ENCODE measurements around the gene SUFU. TPM values are rescaled to one million over a fixed set of nuclear protein-coding genes. Genes with fewer than 3 reads are reported as not detected.

SUFU gene
- total RNA-seq, 1 experiment from 2014 or later: 5.9 TPM

- Histone ChIP-seq H3K4me3 (ENCODE audit: low read length) (no peak overlapping the region), H3K27ac (ENCODE audit: low read length) (no peak overlapping the region)
- DNase-seq: no peak
Observed at GRCh38 chr10:102473445-102474331, 30.1 kb upstream of the SUFU start.

GRCh38 chr10:102475451-102476040, 28.2 kb upstream of the SUFU start:
- H3K4me3 ChIP-seq (ENCODE audit: low read length): no peak overlapping the region
- no peak overlapping the region for H3K9ac ChIP-seq (ENCODE audit: low read length)
- H4K20me1 ChIP-seq (ENCODE audit: insufficient read depth, low read depth, low read length): 0 out of 2 replicates have a peak, but pooled peaks cover 3% of the 10 kb centered on the region
- no peaks in the 10 kb centered on the region for H3K79me2 ChIP-seq (ENCODE audit: low read length)
- H3K9me3 ChIP-seq (ENCODE audit: low read length): no peaks in the 10 kb centered on the region
- no peaks in the 10 kb centered on the region for H3K9me2 ChIP-seq (replicated peaks; ENCODE audit: insufficient read depth, low read length)
- no peaks in the 10 kb centered on the region for H3K4me1 ChIP-seq (ENCODE audit: low read length)
- peaks cover 7% of the 10 kb centered on the region; the same call in 1 of the 2 replicates for H3K36me3 ChIP-seq (ENCODE audit: insufficient read depth, low read length)
- H3K27ac ChIP-seq (ENCODE audit: low read length): no peak overlapping the region
- H3K4me2 ChIP-seq (ENCODE audit: low read depth, low read length, poor library complexity, severe bottlenecking): no peak overlapping the region
- no peaks in the 10 kb centered on the region for H3K27me3 ChIP-seq (ENCODE audit: low read length)
- no peak overlapping the region for H2AFZ ChIP-seq (ENCODE audit: low read length)
- no peak for DNase-seq

More at GRCh38 chr10:102473445-102474331, 30.1 kb upstream of the SUFU start:
- H3K9ac ChIP-seq (ENCODE audit: low read length): no peak overlapping the region
- H3K4me2 ChIP-seq (ENCODE audit: low read depth, low read length, poor library complexity, severe bottlenecking): no peak overlapping the region
- no peaks in the 10 kb centered on the region for H3K4me1 ChIP-seq (ENCODE audit: low read length)
- H3K36me3 ChIP-seq (ENCODE audit: insufficient read depth, low read length): 0 out of 2 replicates have a peak, but pooled peaks cover 1% of the 10 kb centered on the region
- no peaks in the 10 kb centered on the region for H3K9me2 ChIP-seq (replicated peaks; ENCODE audit: insufficient read depth, low read length)
- H4K20me1 ChIP-seq (ENCODE audit: insufficient read depth, low read depth, low read length): no peaks in the 10 kb centered on the region
- no peaks in the 10 kb centered on the region for H3K79me2 ChIP-seq (ENCODE audit: low read length)
- no peaks in the 10 kb centered on the region for H3K27me3 ChIP-seq (ENCODE audit: low read length)
- H3K9me3 ChIP-seq (ENCODE audit: low read length): no peaks in the 10 kb centered on the region
- no peak overlapping the region for H2AFZ ChIP-seq (ENCODE audit: low read length)

GRCh38 chr10:102476466-102477141, 27.2 kb upstream of the SUFU start:
- DNase-seq: no peak
- H3K9ac ChIP-seq (ENCODE audit: low read length): no peak overlapping the region
- no peaks in the 10 kb centered on the region for H3K27me3 ChIP-seq (ENCODE audit: low read length)
- no peaks in the 10 kb centered on the region for H3K9me3 ChIP-seq (ENCODE audit: low read length)
- peaks cover 10% of the 10 kb centered on the region for H3K4me1 ChIP-seq (ENCODE audit: low read length)
- H3K27ac ChIP-seq (ENCODE audit: low read length): no peak overlapping the region
- no peak overlapping the region for H3K4me3 ChIP-seq (ENCODE audit: low read length)
- no peaks in the 10 kb centered on the region for H3K79me2 ChIP-seq (ENCODE audit: low read length)
- 0 out of 2 replicates have a peak, but pooled peaks cover 3% of the 10 kb centered on the region for H4K20me1 ChIP-seq (ENCODE audit: insufficient read depth, low read depth, low read length)
- H3K36me3 ChIP-seq (ENCODE audit: insufficient read depth, low read length): peaks cover 8% of the 10 kb centered on the region; the same call in 1 of the 2 replicates
- no peaks in the 10 kb centered on the region for H3K9me2 ChIP-seq (replicated peaks; ENCODE audit: insufficient read depth, low read length)
- no peak overlapping the region for H2AFZ ChIP-seq (ENCODE audit: low read length)
- no peak overlapping the region for H3K4me2 ChIP-seq (ENCODE audit: low read depth, low read length, poor library complexity, severe bottlenecking)

- H3K9me3 ChIP-seq (ENCODE audit: low read length): no peaks in the 10 kb centered on the region
- no peaks in the 10 kb centered on the region for H3K9me2 ChIP-seq (replicated peaks; ENCODE audit: insufficient read depth, low read length)
- H3K4me1 ChIP-seq (ENCODE audit: low read length): peaks cover 12% of the 10 kb centered on the region
- H3K27me3 ChIP-seq (ENCODE audit: low read length): no peaks in the 10 kb centered on the region
- H3K4me2 ChIP-seq (ENCODE audit: low read depth, low read length, poor library complexity, severe bottlenecking): no peak overlapping the region
- H4K20me1 ChIP-seq (ENCODE audit: insufficient read depth, low read depth, low read length): 0 out of 2 replicates have a peak, but pooled peaks cover 3% of the 10 kb centered on the region
- no peaks in the 10 kb centered on the region for H3K79me2 ChIP-seq (ENCODE audit: low read length)
- no peak overlapping the region for H3K9ac ChIP-seq (ENCODE audit: low read length)
- peaks cover 25% of the 10 kb centered on the region; the same call in 1 of the 2 replicates for H3K36me3 ChIP-seq (ENCODE audit: insufficient read depth, low read length)
- no peak overlapping the region for H2AFZ ChIP-seq (ENCODE audit: low read length)
- H3K27ac ChIP-seq (ENCODE audit: low read length): no peak overlapping the region
- H3K4me3 ChIP-seq (ENCODE audit: low read length): no peak overlapping the region
- DNase-seq: no peak
Observed at GRCh38 chr10:102479651-102480050, 24.1 kb upstream of the SUFU start.

GRCh38 chr10:102480396-102480795, 23.4 kb upstream of the SUFU start:
- H3K4me1 ChIP-seq (ENCODE audit: low read length): peaks cover 12% of the 10 kb centered on the region
- H3K27ac ChIP-seq (ENCODE audit: low read length): no peak overlapping the region
- no peak overlapping the region for H2AFZ ChIP-seq (ENCODE audit: low read length)
- H3K9me3 ChIP-seq (ENCODE audit: low read length): no peaks in the 10 kb centered on the region
- H3K9ac ChIP-seq (ENCODE audit: low read length): no peak overlapping the region
- H3K9me2 ChIP-seq (replicated peaks; ENCODE audit: insufficient read depth, low read length): no peaks in the 10 kb centered on the region
- no peaks in the 10 kb centered on the region for H3K27me3 ChIP-seq (ENCODE audit: low read length)
- no peak for DNase-seq
- H3K4me3 ChIP-seq (ENCODE audit: low read length): no peak overlapping the region
- no peaks in the 10 kb centered on the region for H3K79me2 ChIP-seq (ENCODE audit: low read length)
- no peak overlapping the region for H3K4me2 ChIP-seq (ENCODE audit: low read depth, low read length, poor library complexity, severe bottlenecking)
- 0 out of 2 replicates have a peak, but pooled peaks cover 3% of the 10 kb centered on the region for H4K20me1 ChIP-seq (ENCODE audit: insufficient read depth, low read depth, low read length)
- peaks cover 26% of the 10 kb centered on the region; the same call in 1 of the 2 replicates for H3K36me3 ChIP-seq (ENCODE audit: insufficient read depth, low read length)

GRCh38 chr10:102484021-102484420, 19.8 kb upstream of the SUFU start:
- H3K4me1 ChIP-seq (ENCODE audit: low read length): peaks cover 12% of the 10 kb centered on the region
- H3K36me3 ChIP-seq (ENCODE audit: insufficient read depth, low read length): peaks cover 43% of the 10 kb centered on the region
- no peak for DNase-seq
- no peak overlapping the region for H3K4me2 ChIP-seq (ENCODE audit: low read depth, low read length, poor library complexity, severe bottlenecking)
- no peak overlapping the region for H3K4me3 ChIP-seq (ENCODE audit: low read length)
- H3K27me3 ChIP-seq (ENCODE audit: low read length): no peaks in the 10 kb centered on the region
- H3K9ac ChIP-seq (ENCODE audit: low read length): no peak overlapping the region
- no peak overlapping the region for H3K27ac ChIP-seq (ENCODE audit: low read length)
- no peak overlapping the region for H2AFZ ChIP-seq (ENCODE audit: low read length)
- 0 out of 2 replicates have a peak, but pooled peaks cover 3% of the 10 kb centered on the region for H4K20me1 ChIP-seq (ENCODE audit: insufficient read depth, low read depth, low read length)
- no peaks in the 10 kb centered on the region for H3K9me3 ChIP-seq (ENCODE audit: low read length)
- H3K9me2 ChIP-seq (replicated peaks; ENCODE audit: insufficient read depth, low read length): no peaks in the 10 kb centered on the region
- H3K79me2 ChIP-seq (ENCODE audit: low read length): no peaks in the 10 kb centered on the region

- no peak for DNase-seq
- Histone ChIP-seq H3K4me1 (ENCODE audit: low read length) (peaks cover 12% of the 10 kb centered on the region), H3K9ac (ENCODE audit: low read length) (no peak overlapping the region), H2AFZ (ENCODE audit: low read length) (no peak overlapping the region), H3K4me3 (ENCODE audit: low read length) (no peak overlapping the region), H4K20me1 (ENCODE audit: insufficient read depth, low read depth, low read length) (no peaks in the 10 kb centered on the region), H3K4me2 (ENCODE audit: low read depth, low read length, poor library complexity, severe bottlenecking) (no peak overlapping the region), H3K79me2 (ENCODE audit: low read length) (no peaks in the 10 kb centered on the region), H3K9me2 (replicated peaks; ENCODE audit: insufficient read depth, low read length) (no peaks in the 10 kb centered on the region), H3K27me3 (ENCODE audit: low read length) (no peaks in the 10 kb centered on the region), H3K9me3 (ENCODE audit: low read length) (no peaks in the 10 kb centered on the region), H3K36me3 (ENCODE audit: insufficient read depth, low read length) (peaks cover 43% of the 10 kb centered on the region), H3K27ac (ENCODE audit: low read length) (no peak overlapping the region)
Observed at GRCh38 chr10:102485093-102485784, 18.5 kb upstream of the SUFU start.
